SK-MEL-5 (cell line): Measurements from ENCODE around the gene AKAP12. TPM values are rescaled to one million over a fixed set of nuclear protein-coding genes. Genes with fewer than 3 reads are reported as not detected.
A peak's percentile ranks its signal among the peaks of the same experiment; 100 is the strongest.
"Not testable (repeated sequence)": the region's sequence is repeated elsewhere in the genome, so short reads cannot be mapped to it uniquely, and the experiment has no call there.

Source experiments
- DNase-seq: peaks from one replicate; pipeline ENCODE4 v3.0.0-alpha.2; 2016; ENCODE audit warnings: low read depth, low spot score
- in situ Hi-C: cut with HindIII; loops from 2 replicates; pipeline ENCODE4 v1.10.0; 2016; ENCODE audit warnings: low sequenced_read_pairs, high pct_unique_total_duplicates, low pct_unique_long_range_greater_than_20kb
- total RNA-seq: library from RNA; depleted of rRNA; stranded (reverse); fragments of >200 nt; shearing (Covaris generic); gene quantifications from 2 replicates; pipeline ENCODE4 v1.2.3, GENCODE V29; 2014

The AKAP12 gene
- total RNA-seq, 1 experiment from 2014 or later = 24.6 TPM

GRCh38 chr6:151317995-151318365, 78.2 kb downstream of the AKAP12 start:
- in situ Hi-C loops = loop anchor here (25.0 kb wide), 1 partner anchor 306 kb away; no protein-coding TSS in a partner anchor
- peak; percentile 70 for DNase-seq

GRCh38 chr6:151320140-151320539, 80.4 kb downstream of the AKAP12 start:
- DNase-seq = no peak
- in situ Hi-C loops = loop anchor here (25.0 kb wide), 1 partner anchor 308 kb away; no protein-coding TSS in a partner anchor

GRCh38 chr6:151321438-151321837, 81.7 kb downstream of the AKAP12 start:
- in situ Hi-C loops = loop anchor here (25.0 kb wide), 1 partner anchor 309 kb away; no protein-coding TSS in a partner anchor
- no peak for DNase-seq

- no peak for DNase-seq
- in situ Hi-C loops = loop anchor here (25.0 kb wide), 1 partner anchor 310 kb away; no protein-coding TSS in a partner anchor
Observed at GRCh38 chr6:151322570-151322969, 82.8 kb downstream of the AKAP12 start.

GRCh38 chr6:151323791-151324487, 84.2 kb downstream of the AKAP12 start:
- peak; percentile 76 for DNase-seq
- in situ Hi-C loops = loop anchor here (25.0 kb wide), 1 partner anchor 312 kb away; no protein-coding TSS in a partner anchor

- no peak for DNase-seq
- in situ Hi-C loops = loop anchor here (25.0 kb wide), 1 partner anchor 312 kb away; no protein-coding TSS in a partner anchor
Observed at GRCh38 chr6:151324488-151324825, 84.7 kb downstream of the AKAP12 start.

GRCh38 chr6:151325075-151326050, 85.6 kb downstream of the AKAP12 start:
- peak; percentile 56 for DNase-seq
- in situ Hi-C loops = no loop called here

GRCh38 chr6:151326116-151326825, 86.5 kb downstream of the AKAP12 start:
- no peak for DNase-seq
- in situ Hi-C loops = no loop called here

GRCh38 chr6:151327101-151327500, 87.3 kb downstream of the AKAP12 start:
- DNase-seq = no peak
- in situ Hi-C loops = no loop called here

GRCh38 chr6:151330130-151330696, 90.4 kb downstream of the AKAP12 start:
- no peak for DNase-seq
- in situ Hi-C loops = no loop called here

GRCh38 chr6:151335930-151336329, 96.2 kb downstream of the AKAP12 start:
- in situ Hi-C loops = no loop called here
- no peak for DNase-seq

GRCh38 chr6:151338651-151339200, 99.0 kb downstream of the AKAP12 start:
- no peak for DNase-seq
- in situ Hi-C loops = no loop called here

- in situ Hi-C loops = no loop called here
Observed at GRCh38 chr6:151339369-151339768, 99.6 kb downstream of the AKAP12 start.

GRCh38 chr6:151340219-151340978, 100.6 kb downstream of the AKAP12 start:
- in situ Hi-C loops = no loop called here
- DNase-seq = peak; percentile 79

More at GRCh38 chr6:151339369-151339768, 99.6 kb downstream of the AKAP12 start:
- no peak for DNase-seq

GRCh38 chr6:151341476-151342195, 101.9 kb downstream of the AKAP12 start:
- in situ Hi-C loops = no loop called here

GRCh38 chr6:151342750-151343149, 103.0 kb downstream of the AKAP12 start:
- in situ Hi-C loops, DNase-seq: not testable (repeated sequence)

More at GRCh38 chr6:151341476-151342195, 101.9 kb downstream of the AKAP12 start:
- no peak for DNase-seq
